Activated CD4-positive, alpha-beta memory T cell treated with anti-CD3 and anti-CD28 coated beads, Interleukin-2, amount 10 ng/mL, durations not matched to agents 7 days and 5 days (primary cell): ENCODE results near the gene RETN. TPM values are rescaled to one million over a fixed set of nuclear protein-coding genes. Genes with fewer than 3 reads are reported as not detected.

ENCODE experiments used
- CTCF ChIA-PET: fragments of 350-600 bp; sonication (Branson Sonifier 250); formaldehyde crosslinking; loops from one replicate; lab custom pipeline; 2021; ENCODE audit warnings: antibody characterized with exemption, inconsistent platforms; lab: Charles Lee
- POLR2A ChIA-PET: fragments of 350-600 bp; sonication (Branson Sonifier 250); formaldehyde crosslinking; loops from one replicate; lab custom pipeline; 2021; ENCODE audit warnings: antibody characterized with exemption; lab: Charles Lee
- DNase-seq: peaks from one replicate; pipeline ENCODE4 v3.0.0-alpha.2; 2020
- H3K27ac Mint-ChIP-seq: one replicate; pipeline ENCODE4 v1.8.0; 2021; ENCODE audit warnings: mild to moderate bottlenecking, mixed read lengths
- H3K27me3 Mint-ChIP-seq: one replicate; pipeline ENCODE4 v1.8.0; 2021; ENCODE audit warnings: mixed read lengths
- H3K36me3 Mint-ChIP-seq: one replicate; pipeline ENCODE4 v1.8.0; 2021; ENCODE audit warnings: low read depth, mixed read lengths
- H3K4me1 Mint-ChIP-seq: one replicate; pipeline ENCODE4 v1.8.0; 2021; ENCODE audit warnings: mixed read lengths
- H3K4me3 Mint-ChIP-seq: one replicate; pipeline ENCODE4 v1.8.0; 2021; ENCODE audit warnings: mild to moderate bottlenecking, mixed read lengths
- H3K9me3 Mint-ChIP-seq: one replicate; pipeline ENCODE4 v1.8.0; 2021; ENCODE audit warnings: mixed read lengths
- total RNA-seq, 2 experiments: library from RNA; stranded (reverse); gene quantifications; one replicate each; pipeline ENCODE4 v1.2.3, GENCODE V29; 2021

Gene RETN
- total RNA-seq, 2 experiments from 2014 or later, result not detected

GRCh38 chr19:7699003-7699402, 30.2 kb downstream of the RETN start:
- H3K27me3 Mint-ChIP-seq, result peaks cover 25% of the 10 kb centered on the region
- DNase-seq, result no peak
- CTCF ChIA-PET, result interaction anchor here (0.7 to 1.6 kb wide), 4 partner anchors 9 to 131 kb away, joined by 3 to 4 read pairs (median 3); partner anchors contain the start of gene TRAPPC5
- POLR2A ChIA-PET, result interaction anchor here (0.9 to 1.0 kb wide), 3 partner anchors 13 to 1871 kb away, joined by 3 read pairs; partner anchors contain the start of gene TRAPPC5
- no peaks in the 10 kb centered on the region for H3K36me3 Mint-ChIP-seq
- H3K4me3 Mint-ChIP-seq, result no peak overlapping the region
- H3K27ac Mint-ChIP-seq, result no peak overlapping the region
- H3K4me1 Mint-ChIP-seq, result peaks cover 9% of the 10 kb centered on the region
- H3K9me3 Mint-ChIP-seq, result no peaks in the 10 kb centered on the region

GRCh38 chr19:7699417-7700401, 30.9 kb downstream of the RETN start:
- H3K27ac Mint-ChIP-seq, result no peak overlapping the region
- no peaks in the 10 kb centered on the region for H3K9me3 Mint-ChIP-seq
- CTCF ChIA-PET, result interaction anchor here (0.7 to 1.6 kb wide), 4 partner anchors 10 to 131 kb away, joined by 3 to 4 read pairs (median 3); partner anchors contain the start of gene TRAPPC5
- POLR2A ChIA-PET, result interaction anchor here (1.0 kb wide), 1 partner anchor 13 kb away, joined by 3 read pairs; no protein-coding TSS in a partner anchor
- peaks cover 11% of the 10 kb centered on the region for H3K4me1 Mint-ChIP-seq
- no peak for DNase-seq
- H3K27me3 Mint-ChIP-seq, result peaks cover 27% of the 10 kb centered on the region
- no peaks in the 10 kb centered on the region for H3K36me3 Mint-ChIP-seq
- H3K4me3 Mint-ChIP-seq, result no peak overlapping the region

- CTCF ChIA-PET, result interaction anchor here (1.2 kb wide), 1 partner anchor 20 kb away, joined by 3 read pairs; the partner anchor contains the start of gene TRAPPC5
- DNase-seq, result no peak
- H3K27me3 Mint-ChIP-seq, result peaks cover 30% of the 10 kb centered on the region
- POLR2A ChIA-PET, result no interaction called here
- H3K4me3 Mint-ChIP-seq, result no peak overlapping the region
- no peak overlapping the region for H3K27ac Mint-ChIP-seq
- H3K9me3 Mint-ChIP-seq, result no peaks in the 10 kb centered on the region
- H3K4me1 Mint-ChIP-seq, result peaks cover 25% of the 10 kb centered on the region
- no peaks in the 10 kb centered on the region for H3K36me3 Mint-ChIP-seq
These were observed 32.3 kb downstream of the RETN start for GRCh38 chr19:7701049-7701653.

GRCh38 chr19:7701654-7702457, 33.0 kb downstream of the RETN start, which contains the start of gene FCER2:
FCER2 (minus strand) TSS chr19:7702131; CDS start chr19:7699760, 2,371 bp downstream.
- Mint-ChIP-seq H3K27ac (no peak within 1 kb of the TSS), H3K27me3 (peaks cover 28% of the 10 kb centered on the region), H3K4me1 (peaks cover 32% of the 10 kb centered on the region), H3K4me3 (no peak within 1 kb of the TSS), H3K9me3 (no peaks in the 10 kb centered on the region), H3K36me3 (no peaks in the 10 kb centered on the region)
- CTCF ChIA-PET, result interaction anchor here (1.2 kb wide), 1 partner anchor 21 kb away, joined by 3 read pairs; the partner anchor contains the start of gene TRAPPC5
- POLR2A ChIA-PET, result no interaction called here
- DNase-seq, result no peak

GRCh38 chr19:7703332-7703731, 34.5 kb downstream of the RETN start:
- H3K4me1 Mint-ChIP-seq, result peaks cover 36% of the 10 kb centered on the region
- no peaks in the 10 kb centered on the region for H3K36me3 Mint-ChIP-seq
- ChIA-PET POLR2A (no interaction called here), CTCF (interaction anchor here (0.7 kb wide), 1 partner anchor 561 kb away, joined by 3 read pairs; no protein-coding TSS in a partner anchor)
- DNase-seq, result no peak
- no peak overlapping the region for H3K27ac Mint-ChIP-seq
- H3K9me3 Mint-ChIP-seq, result no peaks in the 10 kb centered on the region
- H3K4me3 Mint-ChIP-seq, result no peak overlapping the region
- H3K27me3 Mint-ChIP-seq, result peaks cover 26% of the 10 kb centered on the region

GRCh38 chr19:7704280-7705060, 35.6 kb downstream of the RETN start:
- Mint-ChIP-seq H3K4me3 (no peak overlapping the region), H3K9me3 (no peaks in the 10 kb centered on the region), H3K27ac (no peak overlapping the region), H3K27me3 (peaks cover 23% of the 10 kb centered on the region), H3K4me1 (peaks cover 31% of the 10 kb centered on the region), H3K36me3 (no peaks in the 10 kb centered on the region)
- CTCF ChIA-PET, result no interaction called here
- DNase-seq, result no peak
- POLR2A ChIA-PET, result interaction anchor here (2.5 kb wide), 1 partner anchor 23 kb away, joined by 15 read pairs; the partner anchor contains the start of gene TRAPPC5

GRCh38 chr19:7705387-7706187, 36.7 kb downstream of the RETN start:
- CTCF ChIA-PET, result interaction anchor here (0.5 to 1.7 kb wide), 3 partner anchors 24 to 448 kb away, joined by 3 to 11 read pairs (median 4); partner anchors contain the start of gene TRAPPC5
- peak overlapping the region; percentile 31 for H3K4me3 Mint-ChIP-seq
- POLR2A ChIA-PET, result interaction anchor here (0.6 to 2.5 kb wide), 5 partner anchors 25 to 606 kb away, joined by 3 to 15 read pairs (median 3); partner anchors contain the start of genes MCEMP1, STXBP2 and TRAPPC5
- no peaks in the 10 kb centered on the region for H3K9me3 Mint-ChIP-seq
- peak overlapping the region; percentile 90 for H3K27ac Mint-ChIP-seq
- H3K27me3 Mint-ChIP-seq, result peaks cover 18% of the 10 kb centered on the region
- no peaks in the 10 kb centered on the region for H3K36me3 Mint-ChIP-seq
- H3K4me1 Mint-ChIP-seq, result peaks cover 30% of the 10 kb centered on the region
- peak; percentile 80 for DNase-seq

GRCh38 chr19:7706188-7706954, 37.5 kb downstream of the RETN start:
- ChIA-PET CTCF (interaction anchor here (0.5 to 1.7 kb wide), 4 partner anchors 25 to 448 kb away, joined by 3 to 11 read pairs (median 6); partner anchors contain the start of gene TRAPPC5), POLR2A (interaction anchor here (1.0 to 2.5 kb wide), 4 partner anchors 25 to 607 kb away, joined by 3 to 15 read pairs (median 4); partner anchors contain the start of genes STXBP2 and TRAPPC5)
- Mint-ChIP-seq H3K27ac (peak overlapping the region; percentile 90), H3K36me3 (no peaks in the 10 kb centered on the region), H3K4me1 (peaks cover 33% of the 10 kb centered on the region), H3K27me3 (peaks cover 18% of the 10 kb centered on the region), H3K9me3 (no peaks in the 10 kb centered on the region), H3K4me3 (peak overlapping the region; percentile 36)
- no peak for DNase-seq

GRCh38 chr19:7706955-7707456, 38.2 kb downstream of the RETN start:
- POLR2A ChIA-PET, result interaction anchor here (2.5 kb wide), 1 partner anchor 26 kb away, joined by 15 read pairs; the partner anchor contains the start of gene TRAPPC5
- peak overlapping the region; percentile 36 for H3K4me3 Mint-ChIP-seq

More at GRCh38 chr19:7706955-7707456, 38.2 kb downstream of the RETN start:
- H3K4me1 Mint-ChIP-seq, result peaks cover 33% of the 10 kb centered on the region
- no peaks in the 10 kb centered on the region for H3K36me3 Mint-ChIP-seq
- DNase-seq, result no peak
- no peaks in the 10 kb centered on the region for H3K9me3 Mint-ChIP-seq
- H3K27me3 Mint-ChIP-seq, result peaks cover 18% of the 10 kb centered on the region
- CTCF ChIA-PET, result interaction anchor here (1.0 kb wide), 1 partner anchor 26 kb away, joined by 7 read pairs; the partner anchor contains the start of gene TRAPPC5
- H3K27ac Mint-ChIP-seq, result peak overlapping the region; percentile 60
